Natural killer cell (primary cell): ENCODE measurements around the gene XYLT2. TPM values are rescaled to one million over a fixed set of nuclear protein-coding genes. Genes with fewer than 3 reads are reported as not detected.

Source experiments
- ATAC-seq, 3 donors: fragments of 150-1000 bp in 2 of 3; fragments of 200-7000 bp in 1 of 3; cut with Tn5 transposase; 1 replicate in 1 of 3; 2 replicates in 2 of 3; pipeline ENCODE4 v1.10.0; 2021; ENCODE audit warnings: mild to moderate bottlenecking in 2 of 3, moderate library complexity in 2 of 3
- DNase-seq, 2 donors: peaks; one replicate each; pipeline versions ENCODE4 v3.0.0 to v3.0.0-alpha.2; 2013 to 2021; ENCODE audit warnings: mixed read lengths in 1 of 2
- H3K27ac ChIP-seq: one replicate; pipeline ENCODE4 v1.5.1; 2013; ENCODE audit warnings: mild to moderate bottlenecking, low read length
- H3K27me3 ChIP-seq: one replicate; pipeline ENCODE4 v1.6.1; 2013; ENCODE audit warnings: low read length; ENCODE audit not compliant: control insufficient read depth, insufficient read depth
- H3K36me3 ChIP-seq: one replicate; pipeline ENCODE4 v1.6.1; 2013; ENCODE audit warnings: low read length; ENCODE audit not compliant: control insufficient read depth, insufficient read depth
- H3K4me1 ChIP-seq: one replicate; pipeline ENCODE4 v1.6.1; 2013; ENCODE audit warnings: low read length; ENCODE audit not compliant: control insufficient read depth, insufficient read depth
- H3K4me3 ChIP-seq: one replicate; pipeline ENCODE4 v1.5.1; 2013; ENCODE audit warnings: low read length
- H3K9me3 ChIP-seq: one replicate; pipeline ENCODE4 v1.6.1; 2013; ENCODE audit warnings: low read length; ENCODE audit not compliant: control insufficient read depth, insufficient read depth
- H3K27ac Mint-ChIP-seq, 2 donors: one replicate each; pipeline ENCODE4 v1.8.0; 2022; ENCODE audit warnings: mild to moderate bottlenecking in 2 of 2, mixed read lengths in 2 of 2, moderate library complexity in 1 of 2
- H3K27me3 Mint-ChIP-seq, 2 donors: one replicate each; pipeline ENCODE4 v1.8.0; 2022; ENCODE audit warnings: low read depth in 2 of 2, mixed read lengths in 2 of 2
- H3K36me3 Mint-ChIP-seq: one replicate; pipeline ENCODE4 v1.8.0; 2022; ENCODE audit warnings: mixed read lengths
- H3K4me1 Mint-ChIP-seq, 2 donors: one replicate each; pipeline ENCODE4 v1.8.0; 2022; ENCODE audit warnings: mixed read lengths in 2 of 2
- H3K4me3 Mint-ChIP-seq: one replicate; pipeline ENCODE4 v1.8.0; 2022; ENCODE audit warnings: mild to moderate bottlenecking, moderate library complexity, mixed read lengths
- H3K9me3 Mint-ChIP-seq, 2 donors: one replicate each; pipeline ENCODE4 v1.8.0; 2022; ENCODE audit warnings: mixed read lengths in 2 of 2
- WGBS: methylation state at CpG from one replicate; pipeline ENCODE4 v1.1.7; 2013; ENCODE audit warnings: missing lambda C conversion rate; ENCODE audit not compliant: insufficient coverage; 5-methylcytosine and 5-hydroxymethylcytosine counted together
- intact Hi-C: fragments of 100-400 bp; cut with micrococcal nuclease; formaldehyde crosslinking; loops from one replicate; pipeline ENCODE4 v1.14.2; 2022
- total RNA-seq, 4 donors: library from RNA; stranded (reverse); fragments of 120-200 nt in 1 of 4; gene quantifications; one replicate each; pipeline versions ENCODE4 v1.2.3 to v1.2.4, GENCODE V29; 2013 to 2022
- TF ChIP-seq, protein P1 (sequence below): fragments of 200-600 bp; IDR thresholded peaks from one replicate; pipeline ENCODE4 v1.8.0; 2022; ENCODE audit warnings: antibody characterized with exemption

The XYLT2 gene
- total RNA-seq, 3 donors from 2014 or later (not counting 1 experiment from before 2014, with no cell fraction given) = 16.3 to 25.4 (median 18.6) TPM

DNA sequence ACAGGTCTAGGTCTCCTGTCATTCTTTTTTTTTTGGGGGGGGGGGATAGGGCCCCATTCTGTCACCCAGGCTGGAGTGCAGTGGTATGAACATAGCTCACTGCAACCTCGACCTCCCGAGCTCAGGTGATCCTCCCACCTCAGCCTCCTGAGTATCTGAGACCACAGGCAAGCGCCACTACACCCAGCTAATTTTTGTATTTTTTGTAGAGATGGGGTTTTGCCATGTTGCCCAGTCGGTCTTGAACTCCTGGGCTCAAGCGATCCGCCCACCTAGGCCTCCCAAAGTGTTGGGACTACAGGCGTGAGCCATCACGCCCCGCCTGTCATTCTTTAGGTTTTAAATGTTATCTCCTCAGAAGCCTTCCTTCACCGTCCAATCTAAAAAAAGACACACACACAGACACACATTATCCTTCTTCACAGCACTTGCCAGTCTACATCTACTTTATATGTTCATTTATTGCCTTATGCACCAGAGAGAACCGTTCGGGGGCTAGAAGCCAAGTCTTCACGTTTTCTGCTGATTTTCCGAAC, 26.4 kb downstream of the XYLT2 start:
- 16% methylated on average over 11 of the region's 14 CpGs for WGBS
- H3K4me3 ChIP-seq = peak overlapping the region; percentile 91
- ATAC-seq (peak in 1 of 3 donors; percentile 17), DNase-seq (no peak)
- intact Hi-C loops = no loop called here
- H3K36me3 ChIP-seq = peaks cover 31% of the 10 kb centered on the region
- H3K36me3 Mint-ChIP-seq = peaks cover 9% of the 10 kb centered on the region
- no peaks in the 10 kb centered on the region for H3K27me3 Mint-ChIP-seq
- no peaks in the 10 kb centered on the region for H3K9me3 Mint-ChIP-seq
- H3K4me1 Mint-ChIP-seq = peaks cover 23 to 25% of the 10 kb centered on the region in 2 donors
- H3K4me3 Mint-ChIP-seq = peak overlapping the region; percentile 100
- peak overlapping the region; percentile 88 for H3K27ac ChIP-seq
- TF ChIP-seq, protein P1, sequence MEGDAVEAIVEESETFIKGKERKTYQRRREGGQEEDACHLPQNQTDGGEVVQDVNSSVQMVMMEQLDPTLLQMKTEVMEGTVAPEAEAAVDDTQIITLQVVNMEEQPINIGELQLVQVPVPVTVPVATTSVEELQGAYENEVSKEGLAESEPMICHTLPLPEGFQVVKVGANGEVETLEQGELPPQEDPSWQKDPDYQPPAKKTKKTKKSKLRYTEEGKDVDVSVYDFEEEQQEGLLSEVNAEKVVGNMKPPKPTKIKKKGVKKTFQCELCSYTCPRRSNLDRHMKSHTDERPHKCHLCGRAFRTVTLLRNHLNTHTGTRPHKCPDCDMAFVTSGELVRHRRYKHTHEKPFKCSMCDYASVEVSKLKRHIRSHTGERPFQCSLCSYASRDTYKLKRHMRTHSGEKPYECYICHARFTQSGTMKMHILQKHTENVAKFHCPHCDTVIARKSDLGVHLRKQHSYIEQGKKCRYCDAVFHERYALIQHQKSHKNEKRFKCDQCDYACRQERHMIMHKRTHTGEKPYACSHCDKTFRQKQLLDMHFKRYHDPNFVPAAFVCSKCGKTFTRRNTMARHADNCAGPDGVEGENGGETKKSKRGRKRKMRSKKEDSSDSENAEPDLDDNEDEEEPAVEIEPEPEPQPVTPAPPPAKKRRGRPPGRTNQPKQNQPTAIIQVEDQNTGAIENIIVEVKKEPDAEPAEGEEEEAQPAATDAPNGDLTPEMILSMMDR = no peak
- H3K27me3 ChIP-seq = no peaks in the 10 kb centered on the region
- peak overlapping the region; percentile 100 for H3K27ac Mint-ChIP-seq
- no peaks in the 10 kb centered on the region for H3K9me3 ChIP-seq
- peaks cover 15% of the 10 kb centered on the region for H3K4me1 ChIP-seq

DNA sequence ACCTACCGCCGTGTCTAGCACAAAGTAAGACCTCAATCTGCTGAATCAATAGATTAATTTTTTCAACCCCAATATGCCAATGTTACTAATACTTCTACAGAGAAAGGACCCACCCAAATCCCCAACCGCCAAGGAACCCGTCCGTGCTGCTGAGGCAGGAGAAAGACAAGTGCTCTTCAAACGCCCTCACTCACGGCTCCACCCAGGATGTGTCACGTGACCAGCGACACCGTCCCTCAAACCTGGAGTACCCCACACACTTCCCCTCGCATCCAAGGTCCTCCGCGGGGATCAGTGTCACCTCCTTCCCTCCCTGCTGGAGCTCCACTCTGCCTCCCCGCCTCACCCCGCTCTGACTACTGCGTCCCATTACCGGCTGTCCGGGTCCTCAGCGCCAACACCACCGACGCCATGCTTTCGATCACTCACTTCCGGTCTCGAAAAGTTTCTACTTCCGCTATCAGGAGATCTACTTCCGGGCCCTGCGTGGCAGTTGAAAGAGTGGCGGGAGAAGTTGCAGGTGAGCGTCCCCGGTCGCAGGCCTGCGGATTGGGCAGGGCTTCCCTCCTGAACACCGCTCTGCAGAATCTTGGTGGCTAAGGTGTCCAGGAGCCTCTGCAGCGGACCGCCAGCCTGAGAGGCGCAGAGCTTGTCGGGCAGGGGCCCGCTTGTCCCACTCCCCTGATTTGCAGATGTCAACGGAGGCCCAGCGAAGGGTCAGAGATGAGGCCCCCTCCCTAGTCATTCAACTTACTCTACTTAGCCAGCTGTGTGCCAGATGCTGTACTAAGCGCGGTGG, 27.0 kb downstream of the XYLT2 start, which contains the start of the genes EME1 and MRPL27:
TSS of gene EME1 (plus strand) at position 472 of the 799 bp plus-strand sequence. CDS start 1,980 bp downstream, outside the sequence.
TSS of gene MRPL27 (minus strand) at position 427 of the 799 bp plus-strand sequence. CDS start at position 413, 14 bp downstream.
- Mint-ChIP-seq H3K9me3 (no peaks in the 10 kb centered on the region), H3K27me3 (no peaks in the 10 kb centered on the region), H3K27ac (peak within 1 kb of the TSS; percentile 100), H3K4me3 (peak within 1 kb of the TSS; percentile 100), H3K4me1 (peaks cover 23 to 25% of the 10 kb centered on the region in 2 donors), H3K36me3 (peaks cover 5% of the 10 kb centered on the region)
- intact Hi-C loops = no loop called here
- H3K9me3 ChIP-seq = no peaks in the 10 kb centered on the region
- H3K27me3 ChIP-seq = no peaks in the 10 kb centered on the region
- H3K27ac ChIP-seq = peak within 1 kb of the TSS; percentile 88
- 3% methylated on average over 42 of the region's 42 CpGs for WGBS
- ATAC-seq = peak; percentile 90 to 92 (median 91)
- TF ChIP-seq, protein P1 = no peak
- peak; percentile 81 to 93 for DNase-seq
- peaks cover 25% of the 10 kb centered on the region for H3K36me3 ChIP-seq
- H3K4me3 ChIP-seq = peak within 1 kb of the TSS; percentile 91
- peaks cover 15% of the 10 kb centered on the region for H3K4me1 ChIP-seq

DNA sequence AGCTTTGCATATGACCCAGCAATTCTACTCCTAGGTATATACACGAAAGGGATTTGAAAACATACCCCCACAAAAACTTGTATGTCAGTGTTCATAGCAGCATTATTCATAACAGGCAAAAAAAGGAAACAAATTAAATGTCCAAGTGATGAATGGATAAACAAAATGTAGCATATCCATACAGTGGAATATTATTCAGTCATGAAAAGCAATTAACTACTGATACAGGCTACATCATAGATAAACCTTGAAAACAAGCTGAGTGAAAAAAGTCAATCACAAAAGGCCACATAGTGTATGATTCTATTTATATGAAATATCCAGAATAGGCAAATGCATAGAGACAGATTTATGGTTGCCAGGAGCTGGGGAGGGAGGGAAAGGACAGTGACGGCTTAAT, 27.8 kb downstream of the XYLT2 start:
- no peak for DNase-seq
- WGBS = 100% methylated on average over 1 of the region's 2 CpGs
- Histone ChIP-seq H3K4me1 (peaks cover 15% of the 10 kb centered on the region), H3K27ac (no peak overlapping the region), H3K27me3 (no peaks in the 10 kb centered on the region), H3K36me3 (peaks cover 18% of the 10 kb centered on the region), H3K4me3 (no peak overlapping the region), H3K9me3 (no peaks in the 10 kb centered on the region)
- Mint-ChIP-seq H3K27ac (peak overlapping the region; percentile 100), H3K27me3 (no peaks in the 10 kb centered on the region), H3K9me3 (no peaks in the 10 kb centered on the region), H3K4me3 (peak overlapping the region; percentile 100), H3K36me3 (no peaks in the 10 kb centered on the region), H3K4me1 (peaks cover 23 to 25% of the 10 kb centered on the region in 2 donors)
- intact Hi-C loops = no loop called here
- TF ChIP-seq, protein P1 = no peak
- no peak for ATAC-seq
